IPS-20b (cell line): ENCODE measurements around the gene FARP2.

Experiments
- H3K27ac ChIP-seq: one replicate; pipeline ENCODE4 v1.5.1; 2013; ENCODE audit warnings: low read length
- H3K27me3 ChIP-seq: 2 replicates; pipeline ENCODE4 v1.6.1; 2013; ENCODE audit warnings: mild to moderate bottlenecking, low read length, inconsistent platforms; ENCODE audit not compliant: insufficient read depth
- H3K36me3 ChIP-seq: 2 replicates; pipeline ENCODE4 v1.6.1; 2013; ENCODE audit warnings: low read depth, mild to moderate bottlenecking, inconsistent platforms, low read length, moderate library complexity; ENCODE audit not compliant: insufficient read depth
- H3K4me1 ChIP-seq: 2 replicates; pipeline ENCODE4 v1.6.1; 2013; ENCODE audit warnings: mild to moderate bottlenecking, control low read depth, inconsistent platforms, low read length, moderate library complexity; ENCODE audit not compliant: insufficient read depth
- H3K4me3 ChIP-seq: 2 replicates; pipeline ENCODE4 v1.5.1; 2013; ENCODE audit warnings: mild to moderate bottlenecking, low read length, inconsistent platforms
- H3K9ac ChIP-seq: 2 replicates; pipeline ENCODE4 v1.6.1; 2013; ENCODE audit warnings: low read depth, mild to moderate bottlenecking, inconsistent platforms, low read length, moderate library complexity
- H3K9me3 ChIP-seq: 2 replicates; pipeline ENCODE4 v1.6.1; 2013; ENCODE audit warnings: mild to moderate bottlenecking, low read depth, low read length, inconsistent platforms; ENCODE audit not compliant: insufficient read depth

FARP2 gene

DNA sequence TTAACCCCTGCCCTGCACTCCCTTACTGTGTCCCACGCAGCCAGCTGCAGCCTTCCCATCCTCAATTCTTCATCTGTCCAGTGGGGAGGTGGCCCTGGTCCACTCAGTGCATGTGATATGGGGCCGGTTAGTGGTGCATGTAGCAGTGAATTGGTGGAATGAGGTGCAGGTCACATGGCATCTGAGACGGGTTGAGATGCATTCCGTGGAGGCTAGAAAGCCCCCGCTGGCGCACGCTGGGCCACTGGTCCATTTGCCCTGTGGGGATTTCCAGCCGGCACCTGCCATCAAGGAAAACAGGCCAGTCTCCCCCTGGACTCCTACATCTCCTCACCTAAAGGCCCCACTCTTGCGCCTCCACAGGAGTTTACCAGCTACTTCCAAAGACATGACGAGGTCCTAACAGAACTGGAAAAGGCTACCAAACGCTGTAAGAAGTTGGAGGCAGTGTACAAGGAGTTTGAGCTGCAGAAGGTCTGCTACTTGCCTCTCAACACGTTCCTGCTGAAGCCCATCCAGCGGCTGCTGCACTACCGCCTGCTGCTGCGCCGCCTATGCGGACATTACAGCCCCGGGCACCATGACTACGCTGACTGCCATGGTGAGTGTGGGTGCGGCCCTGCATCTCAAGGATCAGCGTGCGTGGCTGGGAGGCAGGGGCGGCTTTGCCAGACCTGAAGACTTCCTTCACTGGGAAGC is 111.8 kb downstream of the FARP2 start:
- Histone ChIP-seq H3K4me1 (no peaks in the 10 kb centered on the region), H3K27ac (no peak overlapping the region), H3K4me3 (no peak overlapping the region), H3K27me3 (peaks cover 4% of the 10 kb centered on the region; the same call in 1 of the 2 replicates), H3K9ac (no peak overlapping the region), H3K9me3 (no peaks in the 10 kb centered on the region), H3K36me3 (no peaks in the 10 kb centered on the region)

GRCh38 chr2:241468476-241468781 is 112.3 kb downstream of the FARP2 start:
- Histone ChIP-seq H3K4me3 (no peak overlapping the region), H3K36me3 (no peaks in the 10 kb centered on the region), H3K9me3 (no peaks in the 10 kb centered on the region), H3K9ac (no peak overlapping the region), H3K4me1 (no peaks in the 10 kb centered on the region), H3K27ac (no peak overlapping the region), H3K27me3 (peaks cover 4% of the 10 kb centered on the region; the same call in 1 of the 2 replicates)

DNA sequence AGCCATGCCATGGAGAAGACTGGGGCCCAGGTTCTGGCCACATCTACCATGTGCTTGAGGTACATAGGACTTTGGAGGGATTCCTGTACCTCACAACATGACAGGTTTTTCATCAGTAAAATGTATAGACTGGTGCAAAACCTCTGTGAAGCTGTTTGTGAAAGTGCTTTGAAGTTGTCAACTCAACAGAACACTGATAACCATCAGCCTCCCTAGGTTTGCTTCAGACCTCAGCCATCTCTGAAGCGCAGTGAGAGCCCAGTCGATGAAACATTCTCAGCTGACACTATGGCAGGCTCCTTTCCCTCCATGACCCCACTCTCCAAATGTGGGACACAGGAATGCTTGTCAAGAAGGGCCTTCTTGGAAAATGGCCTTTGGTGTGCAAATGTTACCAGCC is 113.7 kb downstream of the FARP2 start:
- Histone ChIP-seq H3K9me3 (no peaks in the 10 kb centered on the region), H3K4me1 (no peaks in the 10 kb centered on the region), H3K9ac (no peak overlapping the region), H3K27ac (no peak overlapping the region), H3K36me3 (no peaks in the 10 kb centered on the region), H3K4me3 (no peak overlapping the region), H3K27me3 (peaks cover 4% of the 10 kb centered on the region; the same call in 1 of the 2 replicates)

- Histone ChIP-seq H3K9me3 (no peaks in the 10 kb centered on the region), H3K4me3 (no peak overlapping the region), H3K9ac (no peak overlapping the region), H3K27ac (no peak overlapping the region), H3K27me3 (peaks cover 4% of the 10 kb centered on the region; the same call in 1 of the 2 replicates), H3K4me1 (no peaks in the 10 kb centered on the region), H3K36me3 (no peaks in the 10 kb centered on the region)
These were observed 117.3 kb downstream of the FARP2 start for GRCh38 chr2:241473399-241473798.

- Histone ChIP-seq H3K9me3 (no peaks in the 10 kb centered on the region), H3K4me1 (no peaks in the 10 kb centered on the region), H3K36me3 (no peaks in the 10 kb centered on the region), H3K27ac (no peak overlapping the region), H3K9ac (no peak overlapping the region), H3K27me3 (peaks cover 4% of the 10 kb centered on the region; the same call in 1 of the 2 replicates), H3K4me3 (no peak overlapping the region)
These were observed 119.2 kb downstream of the FARP2 start for GRCh38 chr2:241475267-241475666.

- Histone ChIP-seq H3K36me3 (no peaks in the 10 kb centered on the region), H3K9me3 (no peaks in the 10 kb centered on the region), H3K27me3 (no peaks in the 10 kb centered on the region; the same call in 1 of the 2 replicates), H3K4me1 (no peaks in the 10 kb centered on the region), H3K4me3 (no peak overlapping the region), H3K27ac (no peak overlapping the region), H3K9ac (no peak overlapping the region)
These were observed 122.1 kb downstream of the FARP2 start for GRCh38 chr2:241478166-241478565.

DNA sequence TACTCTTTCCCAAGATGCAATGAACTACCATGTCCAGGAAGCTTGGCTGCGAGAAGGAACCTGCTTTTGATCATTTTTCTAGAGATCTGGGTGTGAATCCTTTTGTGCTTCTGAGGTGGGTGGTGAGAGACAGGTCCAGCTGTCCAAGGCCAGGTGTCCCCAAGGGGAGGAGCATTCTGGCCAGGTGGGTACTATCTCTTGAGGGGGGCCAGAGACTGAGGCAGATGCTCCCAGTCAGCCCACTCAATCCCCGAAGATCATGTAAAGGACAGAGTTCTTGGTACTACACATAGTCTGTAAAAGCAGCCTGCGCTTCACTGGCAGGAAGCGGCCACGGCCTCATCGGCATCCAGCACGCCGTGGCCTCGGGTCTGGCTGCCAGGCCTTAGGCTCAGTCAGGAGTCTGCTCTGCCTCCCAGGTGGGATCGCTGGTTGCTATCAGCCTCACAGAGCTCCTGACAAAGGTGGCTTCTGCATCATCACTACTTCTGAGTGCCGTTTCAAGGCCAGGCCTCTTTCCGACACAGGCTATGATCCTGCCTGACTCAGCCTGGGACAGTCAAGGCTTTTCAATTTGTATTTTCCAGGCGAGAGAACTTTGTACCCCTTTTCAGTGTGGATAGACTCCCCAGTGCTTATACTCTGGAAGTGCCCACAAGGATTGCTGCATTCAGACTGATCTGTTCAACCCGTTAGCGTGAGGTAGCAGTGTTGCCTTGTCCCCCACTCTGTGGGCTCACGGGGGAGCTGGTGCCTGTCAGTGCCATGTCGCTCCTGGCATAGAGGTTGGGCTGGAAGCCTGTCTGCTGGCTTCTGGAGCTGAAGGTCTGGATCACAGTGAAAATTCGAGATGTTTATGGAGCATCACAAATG is 123.2 kb downstream of the FARP2 start:
- no peaks in the 10 kb centered on the region for H3K9me3 ChIP-seq
- H3K9ac ChIP-seq: no peak overlapping the region
- H3K4me1 ChIP-seq: no peaks in the 10 kb centered on the region

GRCh38 chr2:241481687-241482086 is 125.6 kb downstream of the FARP2 start:
- Histone ChIP-seq H3K9ac (no peak overlapping the region), H3K4me3 (no peak overlapping the region), H3K27ac (no peak overlapping the region), H3K9me3 (no peaks in the 10 kb centered on the region), H3K27me3 (no peaks in the 10 kb centered on the region; the same call in 1 of the 2 replicates), H3K4me1 (no peaks in the 10 kb centered on the region), H3K36me3 (no peaks in the 10 kb centered on the region)

More for the DNA sequence above, 123.2 kb downstream of the FARP2 start:
- Histone ChIP-seq H3K27ac (no peak overlapping the region), H3K4me3 (no peak overlapping the region), H3K27me3 (no peaks in the 10 kb centered on the region; the same call in 1 of the 2 replicates), H3K36me3 (no peaks in the 10 kb centered on the region)

DNA sequence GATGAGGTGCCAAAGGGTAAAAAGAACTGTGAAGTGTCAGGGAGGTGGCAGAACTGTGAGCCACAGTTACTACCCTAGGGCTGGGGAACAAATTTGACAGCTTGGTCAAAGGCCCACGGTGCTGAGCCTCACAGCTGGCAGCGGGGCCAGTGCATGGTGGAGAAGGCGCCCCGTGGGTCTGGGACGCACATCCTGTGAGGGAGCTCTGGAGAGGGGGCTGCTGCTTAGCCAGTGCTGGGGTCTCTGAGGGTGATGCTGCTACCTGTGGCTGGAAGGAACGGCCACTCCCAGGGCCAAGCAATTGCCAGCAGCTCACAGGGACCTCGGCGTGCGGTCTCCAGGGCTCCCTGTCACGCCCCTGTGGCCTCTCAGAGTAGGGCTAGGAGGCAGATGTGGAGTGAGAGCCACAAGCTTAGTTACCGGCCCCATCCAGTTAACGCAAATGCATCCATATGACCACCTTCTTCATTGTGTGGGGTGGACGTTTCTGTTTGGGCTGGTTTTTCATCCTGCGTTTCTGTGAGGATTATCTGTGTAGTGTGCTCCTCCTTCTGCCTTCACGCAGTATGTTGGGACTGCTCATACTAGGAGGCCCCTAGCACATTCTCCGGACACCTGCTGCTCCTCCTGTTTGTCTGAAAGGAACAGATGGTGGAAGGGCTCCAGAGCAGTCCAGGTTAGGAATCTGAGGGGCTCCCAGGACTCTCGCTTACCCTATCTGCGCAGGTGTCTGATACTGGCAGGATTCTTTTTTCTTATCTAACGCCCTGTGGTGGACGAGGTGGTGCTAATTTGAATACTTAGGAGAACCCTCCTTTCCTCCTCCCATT is 126.3 kb downstream of the FARP2 start:
- no peaks in the 10 kb centered on the region for H3K27me3 ChIP-seq
- H3K9ac ChIP-seq: no peak overlapping the region
- no peak overlapping the region for H3K27ac ChIP-seq
- no peaks in the 10 kb centered on the region for H3K4me1 ChIP-seq
- no peaks in the 10 kb centered on the region for H3K36me3 ChIP-seq
- H3K9me3 ChIP-seq: no peaks in the 10 kb centered on the region
- H3K4me3 ChIP-seq: no peak overlapping the region

DNA sequence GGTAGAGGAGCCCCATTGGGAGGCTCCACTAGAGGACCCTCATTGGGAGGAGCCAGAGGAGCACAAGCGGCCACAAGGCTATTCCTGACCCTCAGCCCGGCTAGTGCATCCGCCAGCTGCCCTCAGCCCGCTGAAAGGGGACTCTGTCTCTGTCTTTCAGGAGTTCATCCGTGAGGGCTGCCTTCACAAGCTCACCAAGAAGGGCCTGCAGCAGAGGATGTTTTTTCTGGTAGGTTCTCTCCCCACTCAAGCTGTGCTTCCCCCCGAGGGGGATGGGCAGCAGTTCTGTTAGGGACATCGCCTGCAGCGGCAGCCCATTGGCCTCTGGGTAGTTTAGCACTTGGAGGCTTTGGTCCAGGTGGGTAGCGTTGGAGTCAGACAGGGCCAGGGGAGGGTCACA is 127.2 kb downstream of the FARP2 start:
- Histone ChIP-seq H3K9me3 (no peaks in the 10 kb centered on the region), H3K27ac (no peak overlapping the region), H3K36me3 (no peaks in the 10 kb centered on the region), H3K4me1 (no peaks in the 10 kb centered on the region), H3K9ac (no peak overlapping the region), H3K4me3 (no peak overlapping the region), H3K27me3 (no peaks in the 10 kb centered on the region)

- no peak overlapping the region for H3K27ac ChIP-seq
- no peak overlapping the region for H3K4me3 ChIP-seq
- no peaks in the 10 kb centered on the region for H3K4me1 ChIP-seq
- H3K9ac ChIP-seq: no peak overlapping the region
- no peaks in the 10 kb centered on the region for H3K36me3 ChIP-seq
- H3K27me3 ChIP-seq: no peaks in the 10 kb centered on the region
- H3K9me3 ChIP-seq: no peaks in the 10 kb centered on the region
These were observed 129.3 kb downstream of the FARP2 start for GRCh38 chr2:241485172-241485911.
